Ishikawa (cell line): ENCODE results near the gene UBE3D.

Experiments used
- CREB1 ChIP-seq: IDR thresholded peaks from 2 replicates; pipeline ENCODE4 v1.6.1; 2012; ENCODE audit warnings: low read depth
- EGR1 ChIP-seq: IDR thresholded peaks from 2 replicates; pipeline ENCODE4 v1.6.1; 2012
- EP300 ChIP-seq: IDR thresholded peaks from 2 replicates; pipeline ENCODE4 v1.6.1; 2012; ENCODE audit warnings: borderline replicate concordance
- RAD21 ChIP-seq: IDR thresholded peaks from 2 replicates; pipeline ENCODE4 v1.6.1; 2012; ENCODE audit warnings: low read depth
- TAF1 ChIP-seq: IDR thresholded peaks from 2 replicates; pipeline ENCODE4 v1.6.1; 2012; ENCODE audit warnings: low read depth, mild to moderate bottlenecking
- TEAD4 ChIP-seq: IDR thresholded peaks from 2 replicates; pipeline ENCODE4 v1.6.1; 2012
- YY1 ChIP-seq: IDR thresholded peaks from 2 replicates; pipeline ENCODE4 v1.6.1; 2012; ENCODE audit warnings: low read depth
- TF ChIP-seq, protein P1 (sequence below): IDR thresholded peaks from 2 replicates; pipeline ENCODE4 v1.6.1; 2012; ENCODE audit warnings: low read depth, mild to moderate bottlenecking

DNA sequence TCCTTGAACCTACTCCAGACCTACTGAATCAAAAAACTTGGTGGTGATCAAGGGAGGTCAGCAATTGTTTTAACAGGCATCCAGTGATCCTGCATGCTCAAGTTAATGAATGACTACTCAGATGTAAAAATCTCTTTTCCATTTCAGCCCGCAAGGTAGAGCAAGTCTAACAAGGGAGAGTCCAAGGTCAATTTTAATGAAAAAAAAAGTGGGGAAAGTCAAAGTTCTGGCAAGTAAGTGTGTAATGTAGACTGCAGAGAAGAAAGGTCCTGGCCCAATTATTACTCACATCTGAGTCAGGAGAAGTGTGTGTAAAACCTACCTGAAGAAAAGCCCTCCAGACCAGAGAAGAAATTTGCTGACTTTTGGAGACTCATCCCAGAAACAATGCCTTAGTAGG lies 193.5 kb downstream of the UBE3D start:
- no peak for TF ChIP-seq YY1
- TF ChIP-seq RAD21, result no peak
- no peak for TF ChIP-seq TEAD4
- no peak for TF ChIP-seq TAF1
- TF ChIP-seq CREB1, result no peak
- TF ChIP-seq, protein P1, sequence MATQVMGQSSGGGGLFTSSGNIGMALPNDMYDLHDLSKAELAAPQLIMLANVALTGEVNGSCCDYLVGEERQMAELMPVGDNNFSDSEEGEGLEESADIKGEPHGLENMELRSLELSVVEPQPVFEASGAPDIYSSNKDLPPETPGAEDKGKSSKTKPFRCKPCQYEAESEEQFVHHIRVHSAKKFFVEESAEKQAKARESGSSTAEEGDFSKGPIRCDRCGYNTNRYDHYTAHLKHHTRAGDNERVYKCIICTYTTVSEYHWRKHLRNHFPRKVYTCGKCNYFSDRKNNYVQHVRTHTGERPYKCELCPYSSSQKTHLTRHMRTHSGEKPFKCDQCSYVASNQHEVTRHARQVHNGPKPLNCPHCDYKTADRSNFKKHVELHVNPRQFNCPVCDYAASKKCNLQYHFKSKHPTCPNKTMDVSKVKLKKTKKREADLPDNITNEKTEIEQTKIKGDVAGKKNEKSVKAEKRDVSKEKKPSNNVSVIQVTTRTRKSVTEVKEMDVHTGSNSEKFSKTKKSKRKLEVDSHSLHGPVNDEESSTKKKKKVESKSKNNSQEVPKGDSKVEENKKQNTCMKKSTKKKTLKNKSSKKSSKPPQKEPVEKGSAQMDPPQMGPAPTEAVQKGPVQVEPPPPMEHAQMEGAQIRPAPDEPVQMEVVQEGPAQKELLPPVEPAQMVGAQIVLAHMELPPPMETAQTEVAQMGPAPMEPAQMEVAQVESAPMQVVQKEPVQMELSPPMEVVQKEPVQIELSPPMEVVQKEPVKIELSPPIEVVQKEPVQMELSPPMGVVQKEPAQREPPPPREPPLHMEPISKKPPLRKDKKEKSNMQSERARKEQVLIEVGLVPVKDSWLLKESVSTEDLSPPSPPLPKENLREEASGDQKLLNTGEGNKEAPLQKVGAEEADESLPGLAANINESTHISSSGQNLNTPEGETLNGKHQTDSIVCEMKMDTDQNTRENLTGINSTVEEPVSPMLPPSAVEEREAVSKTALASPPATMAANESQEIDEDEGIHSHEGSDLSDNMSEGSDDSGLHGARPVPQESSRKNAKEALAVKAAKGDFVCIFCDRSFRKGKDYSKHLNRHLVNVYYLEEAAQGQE, result no peak
- no peak for TF ChIP-seq EGR1
- no peak for TF ChIP-seq EP300
